NCI-H2029 treated with DMSO at 0.1 percent for 48 hours (cell line): ENCODE results near the gene TSC22D1.

Experiments
- DNase-seq: peaks from one replicate; lab custom pipeline; 2025; lab: John Stamatoyannopoulos, UW

TSC22D1 gene

GRCh38 chr13:44382635-44383145 is 193.4 kb downstream of the TSC22D1 start:
- DNase-seq: no peak
